AG04450 (cell line): Measurements from ENCODE around the gene CCDC40. TPM values are rescaled to one million over a fixed set of nuclear protein-coding genes. Genes with fewer than 3 reads are reported as not detected.

Source experiments
- CTCF ChIA-PET: fragments of 300-600, 350-600 bp; formaldehyde crosslinking; extraction: SDS; loops from one replicate; lab custom pipeline; 2022; ENCODE audit warnings: antibody characterized with exemption, inconsistent platforms; lab: Charles Lee
- POLR2A ChIA-PET: fragments of 350-600 bp; formaldehyde crosslinking; extraction: SDS; loops from one replicate; lab custom pipeline; 2021; ENCODE audit warnings: antibody characterized with exemption, inconsistent platforms; lab: Yijun Ruan, JAX
- DNase-seq: peaks from one replicate; pipeline ENCODE4 v3.0.0-alpha.2; 2011; ENCODE audit warnings: low read depth, low spot score
- H3K27ac ChIP-seq: one replicate; pipeline ENCODE4 v1.5.1; 2012; ENCODE audit warnings: low read depth, low read length, control low read depth
- H3K27me3 ChIP-seq: one replicate; pipeline ENCODE4 v1.6.0; 2012; ENCODE audit warnings: low read length; ENCODE audit not compliant: control insufficient read depth, insufficient read depth
- H3K4me3 ChIP-seq: 2 replicates; pipeline ENCODE4 v1.5.1; 2011; ENCODE audit warnings: mild to moderate bottlenecking, low read depth, low read length, control low read depth
- H3K9me3 ChIP-seq: 2 replicates; pipeline ENCODE4 v1.5.1; 2012; ENCODE audit warnings: low read length; ENCODE audit not compliant: control insufficient read depth, insufficient read depth
- polyA plus RNA-seq: library from polyadenylated mRNA; depleted of rRNA; stranded (reverse); fragments of >200 nt; gene quantifications from 2 replicates; pipeline ENCODE4 v1.2.3, GENCODE V29; 2011
- TF ChIP-seq, protein P1 (sequence below): IDR thresholded peaks from 2 replicates; pipeline ENCODE4 v1.5.1; 2011; ENCODE audit warnings: low read depth, low read length, control low read depth, inconsistent platforms

The CCDC40 gene
- polyA plus RNA-seq, 1 experiment = 2.4 TPM

DNA sequence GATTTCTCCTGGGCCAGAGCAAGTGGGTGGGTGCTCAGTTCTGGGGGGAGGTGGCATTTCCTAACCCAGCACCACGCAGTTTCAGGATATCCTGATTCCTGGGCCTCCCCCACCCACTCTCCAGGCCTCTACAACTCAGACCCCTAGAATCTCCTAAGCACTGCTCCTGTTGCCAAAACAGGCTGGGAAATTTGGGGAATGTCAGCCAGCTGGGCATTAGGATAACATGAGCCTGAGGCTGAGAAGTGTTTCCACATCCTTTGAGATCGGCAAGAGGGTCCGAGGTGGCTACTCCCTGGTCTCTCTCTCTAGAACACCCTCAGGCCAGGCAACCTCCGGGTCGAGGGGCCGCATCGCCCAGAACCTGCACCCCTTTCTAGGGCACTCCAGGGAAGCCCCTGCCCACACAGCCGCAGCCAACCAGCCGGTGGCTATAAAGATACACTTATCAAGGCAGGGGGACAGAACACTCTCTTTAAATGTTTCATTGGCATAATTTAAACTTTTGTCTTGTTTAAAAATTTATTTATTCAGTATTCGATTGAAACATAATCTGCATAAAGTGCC is 24.4 kb upstream of the CCDC40 start:
- no peak overlapping the region for H3K27ac ChIP-seq
- no peak overlapping the region for H3K4me3 ChIP-seq
- DNase-seq = no peak
- no peaks in the 10 kb centered on the region for H3K27me3 ChIP-seq
- ChIA-PET POLR2A (no interaction called here), CTCF (no interaction called here)
- H3K9me3 ChIP-seq = peaks cover 7% of the 10 kb centered on the region
- TF ChIP-seq, protein P1, sequence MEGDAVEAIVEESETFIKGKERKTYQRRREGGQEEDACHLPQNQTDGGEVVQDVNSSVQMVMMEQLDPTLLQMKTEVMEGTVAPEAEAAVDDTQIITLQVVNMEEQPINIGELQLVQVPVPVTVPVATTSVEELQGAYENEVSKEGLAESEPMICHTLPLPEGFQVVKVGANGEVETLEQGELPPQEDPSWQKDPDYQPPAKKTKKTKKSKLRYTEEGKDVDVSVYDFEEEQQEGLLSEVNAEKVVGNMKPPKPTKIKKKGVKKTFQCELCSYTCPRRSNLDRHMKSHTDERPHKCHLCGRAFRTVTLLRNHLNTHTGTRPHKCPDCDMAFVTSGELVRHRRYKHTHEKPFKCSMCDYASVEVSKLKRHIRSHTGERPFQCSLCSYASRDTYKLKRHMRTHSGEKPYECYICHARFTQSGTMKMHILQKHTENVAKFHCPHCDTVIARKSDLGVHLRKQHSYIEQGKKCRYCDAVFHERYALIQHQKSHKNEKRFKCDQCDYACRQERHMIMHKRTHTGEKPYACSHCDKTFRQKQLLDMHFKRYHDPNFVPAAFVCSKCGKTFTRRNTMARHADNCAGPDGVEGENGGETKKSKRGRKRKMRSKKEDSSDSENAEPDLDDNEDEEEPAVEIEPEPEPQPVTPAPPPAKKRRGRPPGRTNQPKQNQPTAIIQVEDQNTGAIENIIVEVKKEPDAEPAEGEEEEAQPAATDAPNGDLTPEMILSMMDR = no peak

DNA sequence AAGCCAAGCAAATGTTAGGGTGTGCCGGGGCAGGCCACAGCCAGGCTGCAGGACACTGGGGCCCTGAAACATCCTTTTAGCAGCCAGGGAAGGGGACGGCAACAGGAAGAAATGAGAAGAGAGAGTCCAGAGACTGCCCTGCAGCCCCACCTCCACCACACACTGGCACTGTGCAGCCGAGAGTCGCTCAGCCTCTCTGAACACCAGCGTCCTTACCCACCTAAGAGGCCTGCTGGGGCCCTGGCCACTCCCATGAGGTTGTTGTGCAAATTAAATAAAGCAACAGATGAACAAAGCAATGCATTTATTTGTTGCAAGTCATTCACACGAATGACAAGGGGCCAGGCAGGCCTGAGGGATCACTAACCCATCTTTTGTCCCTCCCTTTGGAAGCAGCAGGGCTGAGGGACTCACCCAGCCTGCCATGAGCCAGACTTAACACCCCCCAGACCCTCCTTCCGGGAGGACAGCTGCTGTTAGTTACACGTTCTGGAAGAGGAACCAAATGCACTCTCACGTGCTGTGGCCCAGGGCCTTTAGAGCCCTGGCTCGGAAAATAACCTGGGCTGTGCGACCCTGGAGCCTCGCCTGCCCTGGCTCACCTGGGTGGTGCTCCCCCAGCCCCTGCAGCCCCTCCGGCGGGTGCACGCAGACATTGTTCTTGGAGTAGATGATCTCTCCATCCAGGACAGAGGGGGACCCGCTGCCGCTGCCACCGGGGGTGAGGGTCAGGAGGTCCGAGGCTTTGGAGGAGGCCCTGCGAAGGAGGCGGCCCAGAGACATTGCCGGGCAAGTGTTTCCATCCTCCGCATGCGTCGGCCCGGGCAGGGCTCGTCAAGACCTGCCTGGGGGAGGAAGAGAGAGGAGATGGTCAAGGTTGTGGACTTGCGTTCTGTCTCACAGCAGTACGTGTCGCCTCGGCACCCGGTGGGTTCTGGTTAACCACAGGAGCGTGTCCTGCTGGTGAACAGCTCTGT is 23.4 kb upstream of the CCDC40 start:
- H3K27me3 ChIP-seq = no peaks in the 10 kb centered on the region
- no peak overlapping the region for H3K27ac ChIP-seq
- POLR2A ChIA-PET = no interaction called here
- no peak for DNase-seq
- no peak overlapping the region for H3K4me3 ChIP-seq
- TF ChIP-seq, protein P1 = no peak
- CTCF ChIA-PET = interaction anchor here (1.0 kb wide), 1 partner anchor 88 kb away, joined by 3 read pairs; the partner anchor contains the start of gene GAA
- peaks cover 7% of the 10 kb centered on the region for H3K9me3 ChIP-seq

DNA sequence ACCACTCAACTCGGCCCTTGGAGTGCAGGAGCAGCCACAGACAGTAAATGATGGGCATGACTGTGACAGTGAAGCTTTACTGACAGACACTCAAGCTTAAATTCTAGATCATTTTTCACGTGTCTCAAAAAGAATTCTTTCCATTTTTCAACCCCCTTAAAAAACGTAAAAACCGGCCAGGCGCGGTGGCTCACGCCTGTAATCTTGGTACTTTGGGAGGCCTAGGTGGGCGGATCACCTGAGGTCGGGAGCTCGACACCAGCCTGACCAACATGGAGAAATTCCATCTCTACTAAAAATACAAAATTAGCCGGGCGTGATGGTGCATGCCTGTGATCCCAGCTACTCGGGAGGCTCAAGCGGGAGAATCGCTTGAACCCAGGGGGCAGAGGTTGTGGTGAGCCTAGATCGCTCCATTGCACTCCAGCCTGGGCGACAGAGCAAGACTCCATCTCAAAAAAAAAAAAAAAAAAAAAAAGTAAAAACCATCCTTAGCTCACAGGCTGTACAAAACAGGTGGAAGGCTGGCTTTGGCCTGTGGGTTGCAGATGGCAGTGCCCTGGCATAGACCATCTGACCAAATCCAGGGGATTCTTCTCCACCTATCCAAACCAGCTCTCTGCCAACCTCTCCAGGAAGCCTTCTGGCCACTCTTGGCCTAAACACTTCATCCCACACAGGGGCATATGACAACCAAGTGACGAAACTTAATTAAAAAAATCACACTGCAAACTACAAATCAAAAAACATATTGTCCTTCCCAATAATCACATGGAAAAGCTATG is 19.0 kb upstream of the CCDC40 start:
- POLR2A ChIA-PET = no interaction called here
- Histone ChIP-seq H3K27me3 (no peaks in the 10 kb centered on the region), H3K4me3 (no peak overlapping the region), H3K27ac (no peak overlapping the region), H3K9me3 (peaks cover 7% of the 10 kb centered on the region)
- DNase-seq = no peak
- TF ChIP-seq, protein P1 = no peak
- CTCF ChIA-PET = interaction anchor here (0.6 to 2.5 kb wide), 4 partner anchors 9 to 271 kb away, joined by 3 to 17 read pairs (median 7); no protein-coding TSS in a partner anchor

DNA sequence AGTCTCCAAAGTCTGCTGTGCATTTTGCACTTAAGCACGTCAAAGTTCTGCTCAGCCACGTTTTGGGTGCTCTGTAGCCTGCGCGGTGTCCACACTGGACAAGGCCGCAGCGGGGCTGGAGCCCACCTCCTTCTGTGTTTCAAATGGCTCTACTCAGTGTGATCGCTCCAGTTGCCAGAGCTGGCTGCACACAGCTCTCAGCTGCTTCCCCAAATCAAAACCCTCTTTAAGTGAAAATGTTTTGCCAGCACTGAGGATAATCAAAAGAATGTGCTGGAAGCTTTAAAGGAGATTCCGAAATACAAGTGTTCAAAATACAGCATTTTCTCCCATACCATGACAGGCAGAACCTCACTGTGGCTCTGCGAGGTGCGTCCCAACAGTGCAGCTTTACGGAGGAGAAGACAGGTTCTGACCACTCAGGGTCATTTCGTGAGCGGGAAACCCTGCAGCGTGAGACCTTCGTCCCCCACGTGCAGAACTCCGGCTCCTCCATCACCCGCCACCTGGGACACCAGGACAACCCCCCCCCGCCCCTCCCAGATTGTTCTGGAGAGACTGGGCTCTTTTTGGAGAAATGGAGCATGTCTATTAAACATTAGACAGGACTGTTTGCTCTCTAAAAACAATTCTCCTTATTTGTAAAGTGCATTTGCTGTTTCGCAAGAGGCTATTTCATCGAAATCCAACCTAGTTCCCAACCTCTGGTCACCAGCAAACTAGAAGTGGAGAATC is 17.4 kb upstream of the CCDC40 start:
- no peaks in the 10 kb centered on the region for H3K27me3 ChIP-seq
- no peak overlapping the region for H3K4me3 ChIP-seq
- ChIA-PET POLR2A (no interaction called here), CTCF (no interaction called here)
- H3K27ac ChIP-seq = no peak overlapping the region
- H3K9me3 ChIP-seq = peaks cover 7% of the 10 kb centered on the region
- no peak for DNase-seq
- TF ChIP-seq, protein P1 = no peak
